HEK293 (cell line): Measurements from ENCODE around the gene RIMS4.
A peak's percentile ranks its signal among the peaks of the same experiment; 100 is the strongest.

Experiments used
- CTCF ChIA-PET: fragments of 350-600 bp; formaldehyde crosslinking; extraction: SDS; loops from one replicate; lab custom pipeline; 2021; ENCODE audit warnings: antibody characterized with exemption; lab: Yijun Ruan, JAX
- POLR2A ChIA-PET: fragments of 300-600 bp; formaldehyde crosslinking; extraction: SDS; loops from one replicate; lab custom pipeline; 2020; ENCODE audit warnings: antibody characterized with exemption, inconsistent platforms; lab: Yijun Ruan, JAX
- H3K27ac ChIP-seq: fragments of 200-500 bp; sonication (Bioruptor generic); 2 replicates; pipeline ENCODE4 v1.5.1; 2014; ENCODE audit warnings: low read depth, low read length, control low read depth, inconsistent platforms; ENCODE audit errors: extremely low read depth
- H3K36me3 ChIP-seq, 2 experiments: fragments of 200-500 bp in 1 of 2; sonication (Bioruptor generic) in 1 of 2; 1 replicate in 1 of 2; 2 replicates in 1 of 2; pipeline ENCODE4 v1.5.1; 2014 to 2017; ENCODE audit warnings: inconsistent platforms in 2 of 2, low read length in 2 of 2; ENCODE audit not compliant: control insufficient read depth in 2 of 2, insufficient read depth in 1 of 2
- H3K4me1 ChIP-seq: fragments of 200-500 bp; sonication (Bioruptor generic); 2 replicates; pipeline ENCODE4 v1.5.1; 2014; ENCODE audit warnings: mild to moderate bottlenecking, low read length, inconsistent platforms; ENCODE audit not compliant: control insufficient read depth, insufficient read depth
- H3K4me3 ChIP-seq: 2 replicates; pipeline ENCODE4 v1.5.1; 2011; ENCODE audit warnings: low read depth, mild to moderate bottlenecking, control low read depth, low read length, moderate library complexity
- H3K9me3 ChIP-seq: fragments of 200-500 bp; sonication (Bioruptor generic); 2 replicates; pipeline ENCODE4 v1.5.1; 2014; ENCODE audit warnings: low read depth, low read length, inconsistent platforms; ENCODE audit not compliant: control insufficient read depth, insufficient read depth
- GLI4 ChIP-seq: fragments of 450-650 bp; formaldehyde crosslinking; IDR thresholded peaks from 2 replicates; pipeline ENCODE4 v1.5.1; 2016; ENCODE audit warnings: missing biosample characterization, missing genetic modification characterization
- GLIS1 ChIP-seq: fragments of 450-650 bp; formaldehyde crosslinking; IDR thresholded peaks from 2 replicates; pipeline ENCODE4 v1.5.1; 2016; ENCODE audit warnings: missing biosample characterization, missing genetic modification characterization
- GLIS2 ChIP-seq: fragments of 450-650 bp; formaldehyde crosslinking; IDR thresholded peaks from 2 replicates; pipeline ENCODE4 v1.5.1; 2016; ENCODE audit warnings: missing biosample characterization, missing genetic modification characterization
- IKZF3 ChIP-seq: fragments of 450-650 bp; IDR thresholded peaks from 2 replicates; pipeline ENCODE4 v1.5.0; 2018; ENCODE audit warnings: missing biosample characterization, mild to moderate bottlenecking, missing genetic modification characterization, moderate library complexity
- KLF9 ChIP-seq: fragments of 450-650 bp; formaldehyde crosslinking; IDR thresholded peaks from 2 replicates; pipeline ENCODE4 v1.5.1; 2016; ENCODE audit warnings: missing biosample characterization, missing genetic modification characterization, low read depth
- TCF7L2 ChIP-seq: IDR thresholded peaks from 2 replicates; pipeline ENCODE4 v1.6.1; 2011; ENCODE audit warnings: low read depth, mild to moderate bottlenecking, inconsistent platforms, low read length, moderate library complexity, borderline replicate concordance
- WT1 ChIP-seq: fragments of 450-650 bp; formaldehyde crosslinking; IDR thresholded peaks from 2 replicates; pipeline ENCODE4 v1.5.1; 2016; ENCODE audit warnings: missing biosample characterization, missing genetic modification characterization
- ZFP37 ChIP-seq: fragments of 450-650 bp; formaldehyde crosslinking; IDR thresholded peaks from 2 replicates; pipeline ENCODE4 v1.5.1; 2016; ENCODE audit warnings: missing biosample characterization, missing genetic modification characterization
- ZFP69B ChIP-seq: fragments of 450-650 bp; formaldehyde crosslinking; IDR thresholded peaks from 2 replicates; pipeline ENCODE4 v1.5.1; 2016; ENCODE audit warnings: missing biosample characterization, missing genetic modification characterization
- ZNF157 ChIP-seq: fragments of 450-650 bp; formaldehyde crosslinking; IDR thresholded peaks from 2 replicates; pipeline ENCODE4 v1.5.1; 2016; ENCODE audit warnings: missing biosample characterization, missing genetic modification characterization
- ZNF184 ChIP-seq: fragments of 450-650 bp; IDR thresholded peaks from 2 replicates; pipeline ENCODE4 v1.5.1; 2018; ENCODE audit warnings: missing biosample characterization, mild to moderate bottlenecking, missing genetic modification characterization
- ZNF19 ChIP-seq: fragments of 450-650 bp; formaldehyde crosslinking; IDR thresholded peaks from 2 replicates; pipeline ENCODE4; 2016; ENCODE audit warnings: missing biosample characterization, missing genetic modification characterization, low read depth
- ZNF2 ChIP-seq: fragments of 450-650 bp; formaldehyde crosslinking; IDR thresholded peaks from 2 replicates; pipeline ENCODE4 v1.5.1; 2016; ENCODE audit warnings: missing biosample characterization, missing genetic modification characterization
- ZNF274 ChIP-seq, 2 experiments: fragments of 200-500 bp in 1 of 2; fragments of 450-650 bp in 1 of 2; sonication (Bioruptor generic) in 1 of 2; formaldehyde crosslinking in 1 of 2; IDR thresholded peaks; 2 replicates each; pipeline versions ENCODE4 v1.5.1 to v1.6.1; 2014 to 2016; ENCODE audit warnings: borderline replicate concordance in 1 of 2, inconsistent platforms in 1 of 2, low read length in 1 of 2, missing biosample characterization in 1 of 2, missing genetic modification characterization in 1 of 2
- ZNF292 ChIP-seq: fragments of 450-650 bp; formaldehyde crosslinking; IDR thresholded peaks from 2 replicates; pipeline ENCODE4 v1.5.1; 2016; ENCODE audit warnings: low read depth, missing biosample characterization, missing genetic modification characterization, borderline replicate concordance
- ZNF341 ChIP-seq: fragments of 450-650 bp; formaldehyde crosslinking; IDR thresholded peaks from 2 replicates; pipeline ENCODE4; 2016; ENCODE audit warnings: low read depth, missing biosample characterization, missing genetic modification characterization
- ZNF544 ChIP-seq: fragments of 450-650 bp; formaldehyde crosslinking; IDR thresholded peaks from 2 replicates; pipeline ENCODE4 v1.5.0; 2017; ENCODE audit warnings: missing biosample characterization, missing genetic modification characterization
- ZNF654 ChIP-seq: fragments of 450-650 bp; formaldehyde crosslinking; IDR thresholded peaks from 2 replicates; pipeline ENCODE4 v1.5.1; 2016; ENCODE audit warnings: low read depth, missing biosample characterization, missing genetic modification characterization
- ZNF658 ChIP-seq: fragments of 450-650 bp; formaldehyde crosslinking; IDR thresholded peaks from 2 replicates; pipeline ENCODE4; 2016; ENCODE audit warnings: missing biosample characterization, missing genetic modification characterization
- ZSCAN30 ChIP-seq: fragments of 450-650 bp; IDR thresholded peaks from 2 replicates; pipeline ENCODE4 v1.5.1; 2018; ENCODE audit warnings: missing biosample characterization, mild to moderate bottlenecking, missing genetic modification characterization, moderate library complexity
- TF ChIP-seq, protein P1 (sequence below): fragments of 450-650 bp; formaldehyde crosslinking; IDR thresholded peaks from 2 replicates; pipeline ENCODE4 v1.5.1; 2016; ENCODE audit warnings: missing biosample characterization, missing genetic modification characterization
- TF ChIP-seq, protein P2 (sequence below): fragments of 450-650 bp; formaldehyde crosslinking; IDR thresholded peaks from 2 replicates; pipeline ENCODE4 v1.5.1; 2016; ENCODE audit warnings: missing biosample characterization, missing genetic modification characterization
- TF ChIP-seq, protein P3 (sequence below): fragments of 450-650 bp; formaldehyde crosslinking; IDR thresholded peaks from 2 replicates; pipeline ENCODE4 v1.5.1; 2016; ENCODE audit warnings: missing biosample characterization, missing genetic modification characterization
- TF ChIP-seq, protein P4 (sequence below): fragments of 450-650 bp; formaldehyde crosslinking; IDR thresholded peaks from 2 replicates; pipeline ENCODE4 v1.5.1; 2016; ENCODE audit warnings: missing biosample characterization, missing genetic modification characterization
- TF ChIP-seq, protein P5 (sequence below): fragments of 450-650 bp; formaldehyde crosslinking; IDR thresholded peaks from 2 replicates; pipeline ENCODE4 v1.5.1; 2016; ENCODE audit warnings: missing biosample characterization, missing genetic modification characterization

RIMS4 gene

DNA sequence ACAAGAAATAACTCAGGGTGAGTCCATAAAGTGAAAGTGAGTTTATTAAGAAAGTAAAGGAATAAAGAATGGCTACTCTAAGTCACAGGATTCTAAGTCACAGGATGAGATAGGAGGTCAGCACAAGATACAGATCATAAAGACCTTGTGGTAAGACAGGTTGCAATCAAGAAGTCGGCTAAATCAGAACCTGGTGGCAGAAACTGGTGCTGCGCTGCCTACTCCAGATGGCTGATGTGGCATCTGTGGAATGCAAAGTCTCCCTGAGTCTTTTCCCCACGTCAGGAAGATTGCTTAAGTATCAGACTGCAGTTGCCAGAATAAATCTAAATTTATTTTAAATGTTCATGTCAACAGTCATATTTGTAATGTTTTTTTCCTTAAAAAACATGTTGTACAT lies 75.4 kb downstream of the RIMS4 start:
- Histone ChIP-seq H3K4me1 (no peaks in the 10 kb centered on the region), H3K27ac (no peak overlapping the region), H3K4me3 (no peak overlapping the region), H3K36me3 (no peaks in the 10 kb centered on the region), H3K9me3 (no peaks in the 10 kb centered on the region)
- TF ChIP-seq ZNF157 (tag by site-specific recombination) (no peak), KLF9 (tag by site-specific recombination) (no peak), ZNF658 (tag by site-specific recombination) (no peak), ZNF19 (tag by site-specific recombination) (no peak), TCF7L2 (no peak), ZNF544 (no peak), ZNF292 (tag by site-specific recombination) (no peak)
- TF ChIP-seq, protein P1, sequence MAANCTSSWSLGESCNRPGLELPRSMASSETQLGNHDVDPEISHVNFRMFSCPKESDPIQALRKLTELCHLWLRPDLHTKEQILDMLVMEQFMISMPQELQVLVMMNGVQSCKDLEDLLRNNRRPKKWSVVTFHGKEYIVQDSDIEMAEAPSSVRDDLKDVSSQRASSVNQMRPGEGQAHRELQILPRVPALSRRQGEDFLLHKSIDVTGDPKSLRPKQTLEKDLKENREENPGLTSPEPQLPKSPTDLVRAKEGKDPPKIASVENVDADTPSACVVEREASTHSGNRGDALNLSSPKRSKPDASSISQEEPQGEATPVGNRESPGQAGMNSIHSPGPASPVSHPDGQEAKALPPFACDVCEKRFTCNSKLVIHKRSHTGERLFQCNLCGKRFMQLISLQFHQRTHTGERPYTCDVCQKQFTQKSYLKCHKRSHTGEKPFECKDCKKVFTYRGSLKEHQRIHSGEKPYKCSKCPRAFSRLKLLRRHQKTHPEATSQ (tag by site-specific recombination): no peak
- POLR2A ChIA-PET: no interaction called here
- CTCF ChIA-PET: interaction anchor here (8.2 kb wide), 1 partner anchor 50 kb away, joined by 208 read pairs; no protein-coding TSS in a partner anchor

DNA sequence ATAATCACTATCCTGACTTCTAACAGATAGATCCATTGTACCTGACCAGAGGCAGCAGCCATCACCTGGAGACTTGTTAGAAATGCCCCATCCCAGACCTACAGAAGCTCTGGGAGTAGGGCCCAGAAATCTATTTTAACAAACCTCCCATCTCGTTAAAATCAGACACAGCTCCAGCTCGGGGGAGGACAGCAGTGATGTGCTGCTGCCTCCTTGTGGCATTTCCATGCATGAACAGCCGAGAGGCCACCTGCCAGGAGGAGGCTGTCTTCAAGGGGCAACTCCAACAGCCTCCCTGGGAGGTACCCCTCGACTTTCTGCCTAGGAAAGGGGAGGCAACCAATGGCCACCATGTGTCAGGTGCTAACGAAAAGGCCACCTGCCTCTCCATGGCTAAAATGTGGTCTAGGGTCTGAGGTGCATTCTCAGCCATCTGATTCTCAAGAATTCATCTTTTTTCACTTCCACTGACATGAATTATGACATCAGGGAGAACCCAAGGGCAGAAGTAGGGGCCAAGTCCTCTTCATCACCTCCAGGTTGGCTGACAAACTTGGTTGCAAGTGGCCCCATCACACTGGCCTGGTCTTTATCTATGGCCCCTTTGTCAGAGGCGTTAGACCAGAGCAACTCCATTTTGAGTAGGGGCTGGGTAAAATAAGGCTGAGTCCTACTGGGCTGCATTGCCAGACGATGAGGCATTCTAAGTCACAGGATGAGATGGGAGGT lies 76.8 kb downstream of the RIMS4 start:
- H3K4me3 ChIP-seq: no peak overlapping the region
- no peak overlapping the region for H3K27ac ChIP-seq
- TF ChIP-seq GLIS2 (tag by site-specific recombination) (peak; percentile 71), ZFP37 (peak; percentile 98), GLIS1 (tag by site-specific recombination) (peak; percentile 80), WT1 (tag by site-specific recombination) (0 out of 2 replicates have a peak, but pooled peaks have one; percentile 35), IKZF3 (tag by site-specific recombination) (no peak), ZNF341 (tag by site-specific recombination) (peak; percentile 52), ZNF184 (no peak), ZNF654 (tag by site-specific recombination) (peak; percentile 97), ZFP69B (peak; percentile 49; the same call in 1 of the 2 replicates), ZNF19 (tag by site-specific recombination) (no peak), GLI4 (no peak), ZSCAN30 (tag by site-specific recombination) (0 out of 2 replicates have a peak, but pooled peaks have one; percentile 48), ZNF2 (tag by site-specific recombination) (0 out of 2 replicates have a peak, but pooled peaks have one; percentile 20), ZNF274 (IDR thresholded peaks at IDR 0.05; ENCODE audit: low read length) (no peak), ZNF274 (tag by site-specific recombination; IDR thresholded peaks at IDR 0.05; ENCODE audit: borderline replicate concordance) (no peak)
- TF ChIP-seq, protein P2, sequence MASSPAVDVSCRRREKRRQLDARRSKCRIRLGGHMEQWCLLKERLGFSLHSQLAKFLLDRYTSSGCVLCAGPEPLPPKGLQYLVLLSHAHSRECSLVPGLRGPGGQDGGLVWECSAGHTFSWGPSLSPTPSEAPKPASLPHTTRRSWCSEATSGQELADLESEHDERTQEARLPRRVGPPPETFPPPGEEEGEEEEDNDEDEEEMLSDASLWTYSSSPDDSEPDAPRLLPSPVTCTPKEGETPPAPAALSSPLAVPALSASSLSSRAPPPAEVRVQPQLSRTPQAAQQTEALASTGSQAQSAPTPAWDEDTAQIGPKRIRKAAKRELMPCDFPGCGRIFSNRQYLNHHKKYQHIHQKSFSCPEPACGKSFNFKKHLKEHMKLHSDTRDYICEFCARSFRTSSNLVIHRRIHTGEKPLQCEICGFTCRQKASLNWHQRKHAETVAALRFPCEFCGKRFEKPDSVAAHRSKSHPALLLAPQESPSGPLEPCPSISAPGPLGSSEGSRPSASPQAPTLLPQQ (tag by site-specific recombination): peak; percentile 89
- TF ChIP-seq, protein P3, sequence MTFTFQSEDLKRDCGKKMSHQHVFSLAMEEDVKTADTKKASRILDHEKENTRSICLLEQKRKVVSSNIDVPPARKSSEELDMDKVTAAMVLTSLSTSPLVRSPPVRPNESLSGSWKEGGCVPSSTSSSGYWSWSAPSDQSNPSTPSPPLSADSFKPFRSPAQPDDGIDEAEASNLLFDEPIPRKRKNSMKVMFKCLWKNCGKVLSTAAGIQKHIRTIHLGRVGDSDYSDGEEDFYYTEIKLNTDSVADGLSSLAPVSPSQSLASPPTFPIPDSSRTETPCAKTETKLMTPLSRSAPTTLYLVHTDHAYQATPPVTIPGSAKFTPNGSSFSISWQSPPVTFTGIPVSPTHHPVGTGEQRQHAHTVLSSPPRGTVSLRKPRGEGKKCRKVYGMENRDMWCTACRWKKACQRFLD (tag by site-specific recombination): no peak
- TF ChIP-seq, protein P4, sequence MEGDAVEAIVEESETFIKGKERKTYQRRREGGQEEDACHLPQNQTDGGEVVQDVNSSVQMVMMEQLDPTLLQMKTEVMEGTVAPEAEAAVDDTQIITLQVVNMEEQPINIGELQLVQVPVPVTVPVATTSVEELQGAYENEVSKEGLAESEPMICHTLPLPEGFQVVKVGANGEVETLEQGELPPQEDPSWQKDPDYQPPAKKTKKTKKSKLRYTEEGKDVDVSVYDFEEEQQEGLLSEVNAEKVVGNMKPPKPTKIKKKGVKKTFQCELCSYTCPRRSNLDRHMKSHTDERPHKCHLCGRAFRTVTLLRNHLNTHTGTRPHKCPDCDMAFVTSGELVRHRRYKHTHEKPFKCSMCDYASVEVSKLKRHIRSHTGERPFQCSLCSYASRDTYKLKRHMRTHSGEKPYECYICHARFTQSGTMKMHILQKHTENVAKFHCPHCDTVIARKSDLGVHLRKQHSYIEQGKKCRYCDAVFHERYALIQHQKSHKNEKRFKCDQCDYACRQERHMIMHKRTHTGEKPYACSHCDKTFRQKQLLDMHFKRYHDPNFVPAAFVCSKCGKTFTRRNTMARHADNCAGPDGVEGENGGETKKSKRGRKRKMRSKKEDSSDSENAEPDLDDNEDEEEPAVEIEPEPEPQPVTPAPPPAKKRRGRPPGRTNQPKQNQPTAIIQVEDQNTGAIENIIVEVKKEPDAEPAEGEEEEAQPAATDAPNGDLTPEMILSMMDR (tag by site-specific recombination): peak; percentile 83
- TF ChIP-seq, protein P5, sequence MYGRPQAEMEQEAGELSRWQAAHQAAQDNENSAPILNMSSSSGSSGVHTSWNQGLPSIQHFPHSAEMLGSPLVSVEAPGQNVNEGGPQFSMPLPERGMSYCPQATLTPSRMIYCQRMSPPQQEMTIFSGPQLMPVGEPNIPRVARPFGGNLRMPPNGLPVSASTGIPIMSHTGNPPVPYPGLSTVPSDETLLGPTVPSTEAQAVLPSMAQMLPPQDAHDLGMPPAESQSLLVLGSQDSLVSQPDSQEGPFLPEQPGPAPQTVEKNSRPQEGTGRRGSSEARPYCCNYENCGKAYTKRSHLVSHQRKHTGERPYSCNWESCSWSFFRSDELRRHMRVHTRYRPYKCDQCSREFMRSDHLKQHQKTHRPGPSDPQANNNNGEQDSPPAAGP (tag by site-specific recombination): 0 out of 2 replicates have a peak, but pooled peaks have one; percentile 28
- TF ChIP-seq, all 188 proteins: peak for 12
- CTCF ChIA-PET: interaction anchor here (0.6 to 8.2 kb wide), 19 partner anchors 9 to 611 kb away, joined by 3 to 208 read pairs (median 4); partner anchors contain the start of gene CCN5
- H3K9me3 ChIP-seq: no peaks in the 10 kb centered on the region
- POLR2A ChIA-PET: interaction anchor here (0.6 kb wide), 1 partner anchor 123 kb away, joined by 4 read pairs; no protein-coding TSS in a partner anchor
- peaks cover 7% of the 10 kb centered on the region for H3K4me1 ChIP-seq
- H3K36me3 ChIP-seq: no peaks in the 10 kb centered on the region
